ENCODE results near the gene MPST. TPM values are rescaled to one million over a fixed set of nuclear protein-coding genes. Genes with fewer than 3 reads are reported as not detected.

Gene MPST
- total RNA-seq, 4 donors from 2014 or later: 37.1 to 152 (median 84.1) TPM

GRCh38 chr22:37012956-37013355 lies 6.6 kb upstream of the MPST start:
- Histone ChIP-seq H3K27ac (no peak overlapping the region), H3K4me3 (no peak overlapping the region), H3K4me1 (peaks cover 0 to 7% of the 10 kb centered on the region in 2 donors), H3K36me3 (no peaks in the 10 kb centered on the region), H3K9me3 (no peaks in the 10 kb centered on the region), H3K27me3 (no peaks in the 10 kb centered on the region)
- intact Hi-C loops (cut with DNase I; ENCODE audit: low total_unique reads): no loop called here
- no peak for DNase-seq
- TF ChIP-seq POLR2A (IDR thresholded peaks at IDR 0.05) (no peak), CTCF (IDR thresholded peaks at IDR 0.05) (no peak)

GRCh38 chr22:37014415-37014806 lies 5.1 kb upstream of the MPST start:
- no peak for TF ChIP-seq POLR2A (IDR thresholded peaks at IDR 0.05)
- TF ChIP-seq CTCF (IDR thresholded peaks at IDR 0.05): no peak
- H3K27me3 ChIP-seq: no peaks in the 10 kb centered on the region
- DNase-seq: no peak
- H3K9me3 ChIP-seq: no peaks in the 10 kb centered on the region
- no peak overlapping the region for H3K4me3 ChIP-seq
- peaks cover 3 to 7% of the 10 kb centered on the region in 2 donors for H3K4me1 ChIP-seq
- intact Hi-C loops (cut with DNase I; ENCODE audit: low total_unique reads): no loop called here
- no peak overlapping the region for H3K27ac ChIP-seq
- no peaks in the 10 kb centered on the region for H3K36me3 ChIP-seq

GRCh38 chr22:37014835-37015586 lies 4.5 kb upstream of the MPST start:
- H3K27ac ChIP-seq: no peak overlapping the region
- H3K9me3 ChIP-seq: no peaks in the 10 kb centered on the region
- no peaks in the 10 kb centered on the region for H3K27me3 ChIP-seq
- H3K4me3 ChIP-seq: no peak overlapping the region
- no peaks in the 10 kb centered on the region for H3K36me3 ChIP-seq
- intact Hi-C loops (cut with DNase I; ENCODE audit: low total_unique reads): no loop called here
- peaks cover 3 to 7% of the 10 kb centered on the region in 2 donors for H3K4me1 ChIP-seq
- no peak for TF ChIP-seq CTCF (IDR thresholded peaks at IDR 0.05)
- DNase-seq: no peak

- Histone ChIP-seq H3K4me1 (peaks cover 3 to 7% of the 10 kb centered on the region in 2 donors), H3K27ac (no peak overlapping the region), H3K27me3 (no peaks in the 10 kb centered on the region), H3K9me3 (no peaks in the 10 kb centered on the region), H3K36me3 (no peaks in the 10 kb centered on the region), H3K4me3 (no peak overlapping the region)
- no peak for TF ChIP-seq CTCF (IDR thresholded peaks at IDR 0.05)
- DNase-seq: no peak
- intact Hi-C loops (cut with DNase I; ENCODE audit: low total_unique reads): no loop called here
Observed at GRCh38 chr22:37015587-37015878, 4.0 kb upstream of the MPST start.

GRCh38 chr22:37016134-37016910 lies 3.2 kb upstream of the MPST start:
- H3K9me3 ChIP-seq: no peaks in the 10 kb centered on the region
- H3K4me3 ChIP-seq: no peak overlapping the region
- no peaks in the 10 kb centered on the region for H3K27me3 ChIP-seq
- TF ChIP-seq POLR2A (IDR thresholded peaks at IDR 0.05) (no peak), CTCF (IDR thresholded peaks at IDR 0.05) (no peak)
- peak overlapping the region; percentile 1 to 31 for H3K27ac ChIP-seq
- H3K36me3 ChIP-seq: no peaks in the 10 kb centered on the region
- peak in 1 of 2 donors; percentile 45 for DNase-seq
- peaks cover 3 to 12% of the 10 kb centered on the region in 2 donors for H3K4me1 ChIP-seq
- intact Hi-C loops (cut with DNase I; ENCODE audit: low total_unique reads): no loop called here
